OCI-LY7 (cell line): ENCODE results near the gene ABLIM1.

Source experiments
- EZH2phosphoT487 ChIP-seq: fragments of 200-600 bp; sonication (generic); IDR thresholded peaks from 2 replicates; pipeline ENCODE4 v1.6.1; 2018; ENCODE audit warnings: low read depth, borderline replicate concordance, mild to moderate bottlenecking, mixed run types, antibody characterized with exemption, low read length, moderate library complexity, mixed read lengths
- TF ChIP-seq, protein P1 (sequence below): fragments of 200-600 bp; sonication (generic); conservative IDR thresholded peaks from 2 replicates; pipeline ENCODE4 v1.5.1; 2014; ENCODE audit warnings: mild to moderate bottlenecking, antibody characterized with exemption, low read length, moderate library complexity, mixed read lengths

DNA sequence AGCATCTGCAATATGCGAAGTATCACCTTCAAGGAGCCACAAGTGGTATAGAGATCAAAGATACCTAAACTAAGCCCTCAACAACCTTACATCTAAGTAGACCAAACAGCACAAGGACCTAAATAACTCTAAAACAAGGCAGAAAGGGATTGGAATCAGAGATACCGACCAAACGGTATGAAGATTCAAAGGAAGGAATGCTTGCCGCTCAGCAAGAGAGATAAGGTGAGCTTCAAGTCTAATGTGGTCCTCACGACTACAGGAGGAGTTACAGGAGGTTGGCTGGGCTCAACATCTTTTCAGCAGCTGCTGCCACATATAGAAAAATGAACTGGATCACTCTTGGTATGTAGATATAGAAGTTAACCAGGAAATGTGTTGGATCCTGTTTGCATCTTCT is 11.6 kb downstream of the ABLIM1 start:
- TF ChIP-seq, protein P1, sequence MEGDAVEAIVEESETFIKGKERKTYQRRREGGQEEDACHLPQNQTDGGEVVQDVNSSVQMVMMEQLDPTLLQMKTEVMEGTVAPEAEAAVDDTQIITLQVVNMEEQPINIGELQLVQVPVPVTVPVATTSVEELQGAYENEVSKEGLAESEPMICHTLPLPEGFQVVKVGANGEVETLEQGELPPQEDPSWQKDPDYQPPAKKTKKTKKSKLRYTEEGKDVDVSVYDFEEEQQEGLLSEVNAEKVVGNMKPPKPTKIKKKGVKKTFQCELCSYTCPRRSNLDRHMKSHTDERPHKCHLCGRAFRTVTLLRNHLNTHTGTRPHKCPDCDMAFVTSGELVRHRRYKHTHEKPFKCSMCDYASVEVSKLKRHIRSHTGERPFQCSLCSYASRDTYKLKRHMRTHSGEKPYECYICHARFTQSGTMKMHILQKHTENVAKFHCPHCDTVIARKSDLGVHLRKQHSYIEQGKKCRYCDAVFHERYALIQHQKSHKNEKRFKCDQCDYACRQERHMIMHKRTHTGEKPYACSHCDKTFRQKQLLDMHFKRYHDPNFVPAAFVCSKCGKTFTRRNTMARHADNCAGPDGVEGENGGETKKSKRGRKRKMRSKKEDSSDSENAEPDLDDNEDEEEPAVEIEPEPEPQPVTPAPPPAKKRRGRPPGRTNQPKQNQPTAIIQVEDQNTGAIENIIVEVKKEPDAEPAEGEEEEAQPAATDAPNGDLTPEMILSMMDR: no peak
- TF ChIP-seq EZH2phosphoT487: no peak
